HG03439 (cell line): Measurements from ENCODE around the gene LIF.
A peak's percentile ranks its signal among the peaks of the same experiment; 100 is the strongest.

Experiments used
- ATAC-seq: cut with Tn5 transposase; IDR thresholded peaks from one replicate; pipeline ENCODE4 v1.9.1; 2021; ENCODE audit warnings: mild to moderate bottlenecking, moderate library complexity; ENCODE audit not compliant: unreplicated experiment

LIF gene

DNA sequence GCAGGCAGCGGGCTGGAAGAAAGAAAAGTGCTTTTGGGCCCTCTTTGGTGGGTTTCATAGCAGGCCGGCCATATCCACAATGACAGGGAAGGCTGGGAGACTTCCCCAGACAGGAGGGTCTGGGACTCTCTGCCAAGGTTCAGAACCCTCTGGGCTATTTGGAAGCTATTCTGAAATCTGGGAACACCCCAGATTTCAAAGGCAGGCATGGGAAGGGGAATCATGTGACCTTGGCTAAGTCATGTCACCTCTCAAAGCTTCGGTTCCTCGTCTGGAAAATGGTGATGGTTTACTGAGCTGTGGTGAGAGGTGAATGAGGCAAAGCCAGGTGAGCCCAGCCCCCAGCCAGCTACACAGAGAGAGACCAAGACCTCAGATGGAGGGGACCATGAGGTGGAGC lies 38.1 kb upstream of the LIF start:
- no peak for ATAC-seq

GRCh38 chr22:30284172-30284571 lies 37.6 kb upstream of the LIF start:
- no peak for ATAC-seq

DNA sequence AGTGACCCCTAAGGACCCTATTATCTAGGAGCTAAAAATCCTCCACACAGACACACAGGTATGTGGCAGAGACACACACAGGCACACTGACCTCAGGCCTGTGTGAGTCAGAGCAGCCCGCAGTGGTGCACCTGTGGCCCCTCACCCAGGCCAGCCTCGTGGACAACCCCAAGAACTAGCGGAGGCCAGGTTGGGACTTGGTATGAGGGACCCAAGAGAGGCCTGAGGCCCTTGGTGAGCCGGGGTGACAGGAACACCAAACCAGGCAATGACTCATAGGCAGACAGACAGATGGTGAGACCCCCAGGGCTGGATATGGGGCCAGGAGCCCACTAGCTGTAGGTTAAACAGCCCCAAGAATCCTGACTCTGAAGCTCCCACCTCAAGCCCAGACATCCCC lies 36.8 kb upstream of the LIF start:
- no peak for ATAC-seq

DNA sequence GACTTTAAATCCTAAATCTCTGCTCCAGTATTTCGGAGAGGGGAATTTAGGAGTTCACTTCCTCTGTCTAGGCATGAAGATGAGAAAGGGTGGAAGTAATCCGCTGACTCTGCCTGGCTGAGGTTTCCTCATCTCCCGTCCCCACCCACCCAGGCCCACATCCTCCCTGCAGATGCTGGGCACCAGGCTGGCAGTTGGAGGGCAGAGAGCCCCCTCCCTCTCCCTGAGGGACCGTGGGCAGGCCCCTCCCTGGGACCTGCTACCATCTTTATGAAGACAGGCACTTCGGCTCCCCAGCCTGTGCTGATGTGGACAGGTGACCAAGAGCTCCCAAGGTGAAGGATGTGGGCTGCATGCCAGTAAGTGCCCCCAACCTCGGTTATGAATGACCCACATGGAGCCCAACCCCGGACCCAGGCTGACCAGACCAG lies 36.1 kb upstream of the LIF start:
- ATAC-seq = no peak

- no peak for ATAC-seq
Observed at GRCh38 chr22:30280505-30280904, 33.9 kb upstream of the LIF start.

- ATAC-seq = no peak
Observed at GRCh38 chr22:30279932-30280331, 33.4 kb upstream of the LIF start.

- ATAC-seq = no peak
Observed at GRCh38 chr22:30279046-30279788, 32.7 kb upstream of the LIF start.

DNA sequence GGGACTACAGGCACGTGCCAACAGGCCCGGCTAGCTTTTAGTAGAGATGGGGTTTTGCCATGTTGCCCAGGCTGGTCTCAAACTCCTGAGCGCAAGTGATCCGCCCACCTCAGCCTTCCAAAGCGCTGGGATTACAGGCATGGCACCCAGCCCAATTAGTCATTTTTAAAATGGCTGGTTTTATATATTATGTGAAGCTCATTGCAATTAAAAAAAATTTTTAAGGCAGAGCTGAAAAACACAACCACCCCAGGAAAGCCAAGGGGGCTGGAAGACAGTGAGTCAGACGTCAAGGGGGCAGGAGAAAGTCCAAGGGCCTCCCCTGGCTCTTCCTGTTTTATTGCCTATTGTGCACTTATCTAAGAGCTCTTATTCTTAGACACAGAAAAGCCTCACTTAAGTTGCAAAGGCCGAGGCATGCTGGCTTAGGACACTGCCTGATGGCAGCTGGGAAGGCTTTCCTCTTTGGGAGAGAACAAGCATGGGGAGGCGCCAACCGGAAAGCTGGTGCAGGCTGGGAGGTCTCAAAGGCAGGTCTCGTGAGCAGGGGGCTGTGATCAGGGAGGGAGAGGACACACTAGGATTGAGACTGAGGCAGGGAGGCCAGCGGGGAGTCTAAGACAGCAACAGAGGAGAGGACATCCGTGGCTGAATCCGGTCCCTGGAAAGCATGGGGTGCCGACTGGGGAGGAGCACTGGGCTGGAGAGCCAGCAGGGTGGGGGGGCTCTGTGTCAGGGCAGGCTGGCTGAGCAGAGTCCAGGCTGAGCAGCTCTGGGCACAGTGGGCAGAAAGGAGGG lies 31.2 kb upstream of the LIF start:
- no peak for ATAC-seq

DNA sequence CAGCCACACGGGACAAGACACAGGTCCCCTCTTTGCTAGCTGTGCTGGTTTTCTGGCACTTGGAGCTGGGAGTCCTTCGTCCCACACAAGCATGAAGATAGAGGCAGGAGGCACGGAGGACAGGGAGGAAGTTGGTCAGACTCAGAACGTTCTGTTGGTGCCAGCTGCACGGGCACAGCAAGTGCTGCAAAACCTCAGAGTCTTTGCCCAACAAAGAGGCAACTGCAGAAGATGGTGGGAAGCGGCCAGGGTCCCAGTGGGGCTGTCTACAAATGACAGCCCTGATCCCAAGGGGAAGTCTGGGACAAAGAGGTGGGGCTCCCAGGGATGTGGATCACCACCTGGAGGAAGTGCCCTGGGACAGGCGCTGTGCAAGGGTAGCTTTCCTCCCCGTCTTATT lies 29.5 kb upstream of the LIF start:
- ATAC-seq = no peak

GRCh38 chr22:30275625-30276024 lies 29.1 kb upstream of the LIF start:
- no peak for ATAC-seq

GRCh38 chr22:30274437-30274812 lies 27.9 kb upstream of the LIF start:
- no peak for ATAC-seq

- no peak for ATAC-seq
Observed at GRCh38 chr22:30273711-30274436, 27.3 kb upstream of the LIF start.

GRCh38 chr22:30272781-30273601 lies 26.4 kb upstream of the LIF start:
- ATAC-seq = no peak

- no peak for ATAC-seq
Observed at GRCh38 chr22:30270832-30271231, 24.3 kb upstream of the LIF start.

DNA sequence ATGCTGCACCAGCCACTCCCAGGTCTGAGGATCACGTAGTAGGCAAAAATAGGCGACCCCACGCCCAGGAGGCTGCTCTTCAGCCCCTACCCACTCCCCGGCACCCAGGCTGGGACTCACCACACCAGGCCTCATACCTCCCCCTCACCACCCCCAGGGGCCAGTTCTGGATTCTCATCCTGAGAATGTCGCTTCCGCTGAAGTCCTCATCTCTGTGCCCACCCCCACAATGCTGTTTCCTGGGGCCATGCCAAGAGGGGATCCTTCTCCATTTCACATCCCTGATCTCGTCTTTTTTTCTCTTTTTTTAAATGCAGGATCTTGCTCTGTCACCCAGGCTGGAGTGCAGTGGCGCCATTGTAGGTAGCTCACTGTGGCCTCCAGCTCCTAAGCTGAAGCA lies 21.8 kb upstream of the LIF start:
- no peak for ATAC-seq

DNA sequence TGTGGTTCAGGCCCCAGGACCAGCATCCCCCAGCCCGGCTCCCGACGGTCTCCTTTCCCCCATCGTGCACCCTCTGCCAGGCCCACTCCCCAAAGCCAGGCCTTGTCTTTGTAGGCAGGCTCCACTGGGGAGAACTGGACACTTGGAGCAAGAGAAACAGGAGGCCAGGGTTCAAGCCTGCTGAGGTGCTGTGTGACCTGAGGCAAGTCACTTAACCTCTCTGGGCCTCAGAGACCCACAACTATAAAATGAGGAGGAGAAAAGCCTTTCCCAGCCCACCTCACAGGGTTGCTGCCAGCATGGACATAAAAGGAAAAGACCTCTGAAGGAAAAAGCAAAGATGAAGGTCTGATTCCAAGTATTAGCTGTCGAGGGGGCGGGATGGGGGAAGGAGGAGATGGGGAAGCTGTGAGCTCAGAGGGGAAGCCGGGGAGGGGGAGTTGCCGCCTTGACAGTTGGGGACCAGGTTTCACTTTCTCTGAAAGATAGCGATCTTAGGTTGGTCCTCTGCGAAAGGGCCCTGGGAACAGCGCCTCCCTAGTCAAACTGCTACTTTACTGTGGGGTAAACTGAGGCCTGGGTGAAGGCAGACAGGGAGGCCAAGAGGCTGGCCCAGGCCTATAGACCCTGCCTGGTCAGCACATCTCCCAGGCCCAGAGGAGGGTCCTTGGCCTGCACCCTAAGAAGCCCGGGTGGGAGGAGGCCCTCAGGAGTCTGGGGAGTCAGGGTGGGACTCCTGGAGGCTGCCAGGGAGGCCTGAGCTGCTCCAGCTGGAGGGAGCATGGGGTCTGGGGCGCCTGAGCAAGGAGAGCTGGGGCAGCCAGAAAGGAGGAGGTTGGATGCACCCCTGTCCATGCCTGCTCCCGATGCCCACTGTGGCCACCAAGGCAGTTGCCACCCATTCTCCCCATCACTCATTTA lies 21.1 kb upstream of the LIF start:
- ATAC-seq = no peak

DNA sequence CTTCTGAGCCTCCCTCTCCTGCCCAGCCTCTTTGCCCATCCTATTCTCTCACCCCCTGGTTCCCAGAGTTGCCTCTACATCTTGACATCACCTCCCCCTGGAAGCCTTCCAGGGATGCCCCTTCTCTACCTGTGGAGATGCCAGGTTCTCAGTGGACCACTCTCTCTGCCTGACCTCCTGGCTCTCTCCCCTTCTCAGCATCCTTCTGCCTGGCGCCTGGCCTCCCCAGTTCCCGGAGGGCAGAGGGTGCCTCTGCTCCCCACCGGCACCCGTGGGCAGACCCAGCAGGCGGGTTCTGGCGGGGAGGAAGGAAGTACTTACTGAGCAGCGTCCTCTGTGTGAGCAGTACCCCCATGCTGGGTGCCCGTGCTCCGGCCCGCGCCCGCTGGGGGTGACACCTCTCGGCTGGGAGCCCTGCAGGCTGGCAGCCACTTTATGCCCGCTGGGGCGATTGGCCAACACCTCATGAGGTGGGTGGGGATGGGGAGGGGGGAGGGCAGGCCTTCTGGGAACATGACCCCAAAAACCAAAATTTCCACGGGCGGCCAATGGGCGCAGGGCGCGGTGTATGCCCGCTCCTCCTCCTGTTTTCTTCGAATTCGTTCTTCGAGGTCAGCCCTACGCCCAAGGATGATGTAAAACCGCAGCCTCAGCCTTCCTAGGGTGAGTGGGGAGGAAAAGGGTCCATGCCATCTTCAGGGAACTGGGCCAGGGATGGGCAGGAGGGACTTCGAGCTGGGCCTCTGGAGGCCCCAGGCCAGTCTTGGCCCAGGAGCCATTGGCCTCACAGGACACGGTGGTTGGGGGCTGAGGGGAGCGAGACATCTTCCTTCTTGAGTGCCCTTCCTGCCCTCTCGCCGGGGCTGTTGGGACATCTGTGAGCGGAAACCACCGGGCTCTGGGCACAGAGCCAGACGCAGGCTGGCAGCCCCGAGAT lies 20.2 kb upstream of the LIF start, which contains the start of gene OSM:
TSS of gene OSM (minus strand) at position 407 of the 937 bp plus-strand sequence. CDS start at position 355, 52 bp downstream.
- no peak for ATAC-seq

DNA sequence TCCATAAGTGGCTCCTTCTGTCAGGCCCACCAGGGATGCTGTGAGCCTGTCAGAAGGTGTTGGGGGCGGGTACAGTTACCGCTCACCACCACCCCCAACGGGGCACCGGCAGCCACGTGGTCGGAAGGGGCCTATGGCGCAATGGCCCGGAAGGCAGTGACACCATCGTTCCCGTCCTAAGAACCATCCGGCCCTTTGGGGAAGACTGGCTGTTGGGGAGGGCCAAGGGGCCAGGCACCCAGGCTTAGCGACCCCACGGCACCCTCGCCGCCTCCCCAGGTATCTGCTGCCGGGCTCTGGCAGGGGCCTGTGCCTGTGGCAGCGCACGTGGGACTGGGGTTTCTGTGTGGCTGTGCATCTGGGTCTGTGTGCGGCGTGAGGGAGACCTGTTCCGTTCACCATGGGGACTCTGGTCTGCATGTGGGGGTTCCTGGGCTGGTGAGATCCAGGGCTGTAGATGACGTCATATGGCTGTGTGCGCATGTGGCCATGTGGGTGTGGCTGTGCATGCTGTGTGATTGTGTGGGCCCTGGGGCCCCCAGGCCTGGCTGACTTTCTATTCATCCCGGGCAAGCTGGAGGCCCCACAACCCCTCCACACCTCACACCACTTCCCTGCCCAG lies 19.4 kb upstream of the LIF start:
- peak; percentile 51 for ATAC-seq
